ENCODE measurements around the gene ERGIC1. TPM values are rescaled to one million over a fixed set of nuclear protein-coding genes. Genes with fewer than 3 reads are reported as not detected.

The ERGIC1 gene
- total and polyA plus RNA-seq, 2 experiments from 2014 or later: 25.2 to 92.2 TPM

GRCh38 chr5:172791726-172792445, 42.2 kb upstream of the ERGIC1 start:
- Histone ChIP-seq H3K4me2 (no peak overlapping the region), H3K27ac (ENCODE audit: low read depth) (no peak overlapping the region), H3K4me1 (ENCODE audit: insufficient read depth) (peaks cover 6% of the 10 kb centered on the region; the same call in 1 of the 2 replicates), H3K9me2 (ENCODE audit: insufficient read depth) (no peaks in the 10 kb centered on the region), H4K20me1 (replicated peaks; ENCODE audit: insufficient read depth) (no peaks in the 10 kb centered on the region; the same call in 1 of the 2 replicates), H2AFZ (no peak overlapping the region), H3K27me3 (ENCODE audit: insufficient read depth) (no peaks in the 10 kb centered on the region), H3K36me3 (ENCODE audit: insufficient read depth) (no peaks in the 10 kb centered on the region), H3F3A (replicated peaks; ENCODE audit: low read depth) (no peaks in the 10 kb centered on the region), H3K4me3 (no peak overlapping the region), H3K79me2 (replicated peaks; ENCODE audit: insufficient read depth) (no peaks in the 10 kb centered on the region)
- peaks cover 8% of the 10 kb centered on the region for H3K27me3 Mint-ChIP-seq (ENCODE audit: insufficient read depth, low read depth, poor library complexity)
- no peaks in the 10 kb centered on the region for H3K9me3 Mint-ChIP-seq
- TF ChIP-seq STAT1 (IDR thresholded peaks at IDR 0.05; ENCODE audit: unreplicated experiment) (no peak), POLR2AphosphoS5 (IDR thresholded peaks at IDR 0.05; ENCODE audit: low read depth) (no peak), CTCF (conservative IDR thresholded peaks at IDR 0.05; ENCODE audit: low read depth in 2 of 2) (no peak), JUNB (IDR thresholded peaks at IDR 0.05; ENCODE audit: unreplicated experiment) (no peak), EZH2 (IDR thresholded peaks at IDR 0.05; ENCODE audit: low read depth, unreplicated experiment) (no peak), ZNF331 (CRISPR knock-in tag; IDR thresholded peaks at IDR 0.05; ENCODE audit: low read depth) (no peak), NANOG (IDR thresholded peaks at IDR 0.05; ENCODE audit: borderline replicate concordance) (no peak), REST (IDR thresholded peaks at IDR 0.05; ENCODE audit: unreplicated experiment) (no peak), EZH2phosphoT487 (IDR thresholded peaks at IDR 0.05; ENCODE audit: unreplicated experiment) (no peak), CREB1 (CRISPR knock-in tag; IDR thresholded peaks at IDR 0.05; ENCODE audit: low read depth) (no peak), ZNF114 (CRISPR knock-in tag; IDR thresholded peaks at IDR 0.05) (no peak), ZNF462 (CRISPR knock-in tag; IDR thresholded peaks at IDR 0.05) (no peak)
- DNase-seq (ENCODE audit: low spot score) (no peak), ATAC-seq (no peak)
- H3K4me1 Mint-ChIP-seq: peaks cover 5% of the 10 kb centered on the region; the same call in 2 of the 3 replicates
- no peaks in the 10 kb centered on the region for H3K36me3 Mint-ChIP-seq (ENCODE audit: low read depth)
- H3K27ac Mint-ChIP-seq: no peak overlapping the region
- no peak overlapping the region for H3K4me3 Mint-ChIP-seq
